GM12873 (cell line): ENCODE data around the gene HSBP1.

Experiments
- TF ChIP-seq, protein P1 (sequence below): IDR thresholded peaks from 2 replicates; pipeline ENCODE4 v1.5.1; 2012; ENCODE audit warnings: low read depth, mild to moderate bottlenecking, moderate library complexity, low read length, control low read depth; ENCODE audit not compliant: insufficient read depth; ENCODE audit errors: missing control alignments

The HSBP1 gene

DNA sequence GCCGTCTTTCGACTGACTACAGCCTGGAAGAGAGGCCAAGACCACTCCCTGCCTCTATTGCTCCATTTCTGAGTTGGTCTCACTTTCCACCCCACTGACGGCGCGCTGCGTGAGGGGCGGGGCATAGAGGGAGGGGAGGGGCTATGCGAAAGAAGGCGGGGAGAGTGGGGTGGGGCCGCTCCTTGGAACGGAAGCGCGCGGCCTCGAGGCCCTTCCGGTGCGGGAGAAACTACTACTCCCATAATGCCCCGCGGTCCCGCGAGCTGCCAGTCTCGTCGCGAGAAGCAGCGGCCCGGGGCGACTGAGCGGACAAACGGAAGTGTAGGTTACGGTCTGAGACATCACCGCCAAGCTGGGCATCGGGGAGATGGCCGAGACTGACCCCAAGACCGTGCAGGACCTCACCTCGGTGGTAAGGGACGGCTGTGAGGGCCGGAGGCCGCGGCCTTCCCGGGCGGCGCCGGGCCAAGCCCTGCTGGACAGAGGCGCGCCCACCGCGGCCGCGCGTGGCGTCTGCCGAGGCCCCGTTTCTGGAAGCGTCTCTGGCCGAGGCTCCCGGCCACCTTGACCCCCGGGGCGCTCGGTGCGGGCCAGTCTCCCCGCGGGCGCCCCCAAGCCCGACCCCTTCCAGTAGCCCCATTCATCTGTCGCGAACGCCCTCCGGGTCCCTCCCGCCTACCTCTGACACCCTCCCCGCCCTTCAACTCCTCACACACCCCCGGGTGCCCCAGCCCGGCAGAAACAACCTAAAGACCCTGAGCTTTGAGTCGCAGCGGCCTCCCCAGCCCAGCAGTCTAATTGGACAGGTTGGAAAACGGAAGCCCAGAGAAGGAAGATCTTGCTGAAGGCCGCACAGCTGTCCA lies at the start of gene HSBP1:
TSS of gene HSBP1 (plus strand) at position 269 of the 863 bp plus-strand sequence. CDS start at position 368, 99 bp downstream.
- TF ChIP-seq, protein P1, sequence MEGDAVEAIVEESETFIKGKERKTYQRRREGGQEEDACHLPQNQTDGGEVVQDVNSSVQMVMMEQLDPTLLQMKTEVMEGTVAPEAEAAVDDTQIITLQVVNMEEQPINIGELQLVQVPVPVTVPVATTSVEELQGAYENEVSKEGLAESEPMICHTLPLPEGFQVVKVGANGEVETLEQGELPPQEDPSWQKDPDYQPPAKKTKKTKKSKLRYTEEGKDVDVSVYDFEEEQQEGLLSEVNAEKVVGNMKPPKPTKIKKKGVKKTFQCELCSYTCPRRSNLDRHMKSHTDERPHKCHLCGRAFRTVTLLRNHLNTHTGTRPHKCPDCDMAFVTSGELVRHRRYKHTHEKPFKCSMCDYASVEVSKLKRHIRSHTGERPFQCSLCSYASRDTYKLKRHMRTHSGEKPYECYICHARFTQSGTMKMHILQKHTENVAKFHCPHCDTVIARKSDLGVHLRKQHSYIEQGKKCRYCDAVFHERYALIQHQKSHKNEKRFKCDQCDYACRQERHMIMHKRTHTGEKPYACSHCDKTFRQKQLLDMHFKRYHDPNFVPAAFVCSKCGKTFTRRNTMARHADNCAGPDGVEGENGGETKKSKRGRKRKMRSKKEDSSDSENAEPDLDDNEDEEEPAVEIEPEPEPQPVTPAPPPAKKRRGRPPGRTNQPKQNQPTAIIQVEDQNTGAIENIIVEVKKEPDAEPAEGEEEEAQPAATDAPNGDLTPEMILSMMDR: no peak

DNA sequence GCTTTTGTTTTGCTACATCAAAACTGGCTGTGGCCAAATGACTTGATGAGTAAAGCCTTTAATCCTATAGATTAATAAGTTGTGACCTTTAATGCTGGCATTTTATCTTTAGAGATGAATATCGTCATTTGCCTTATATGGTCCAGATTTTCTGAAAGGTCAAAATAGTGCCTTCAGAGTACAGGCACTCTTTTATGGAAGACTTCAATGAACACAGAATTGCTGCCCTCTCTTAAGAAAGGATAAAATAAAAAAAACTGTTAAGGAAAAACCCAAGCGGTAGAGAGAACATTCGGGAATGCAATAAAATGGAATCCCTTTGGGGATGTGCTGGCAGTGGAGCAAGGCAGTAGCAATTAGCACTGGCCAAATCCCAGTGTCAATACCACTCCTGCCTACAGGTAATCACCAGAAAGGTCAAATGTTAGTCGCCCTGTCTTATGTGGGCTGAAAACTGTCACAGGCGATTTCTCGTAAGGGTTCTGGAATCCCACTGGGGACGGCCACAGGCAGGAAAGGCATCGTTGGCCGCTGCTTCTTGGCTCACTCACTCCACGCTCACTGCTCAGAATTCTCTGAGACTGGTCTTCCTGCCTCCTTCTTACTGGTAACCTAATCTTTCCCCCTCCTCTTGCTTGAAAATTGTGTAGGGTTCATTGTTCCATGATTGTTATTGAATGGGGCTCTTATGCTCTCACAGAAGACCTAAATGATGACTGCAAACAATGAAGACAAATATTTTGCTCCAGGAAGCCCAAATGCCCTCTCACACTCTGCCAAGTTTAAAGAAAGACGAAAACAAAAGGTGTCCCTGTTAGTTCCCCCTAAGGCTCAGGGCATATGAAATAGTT lies 45.4 kb upstream of the HSBP1 start:
- TF ChIP-seq, protein P1: no peak

DNA sequence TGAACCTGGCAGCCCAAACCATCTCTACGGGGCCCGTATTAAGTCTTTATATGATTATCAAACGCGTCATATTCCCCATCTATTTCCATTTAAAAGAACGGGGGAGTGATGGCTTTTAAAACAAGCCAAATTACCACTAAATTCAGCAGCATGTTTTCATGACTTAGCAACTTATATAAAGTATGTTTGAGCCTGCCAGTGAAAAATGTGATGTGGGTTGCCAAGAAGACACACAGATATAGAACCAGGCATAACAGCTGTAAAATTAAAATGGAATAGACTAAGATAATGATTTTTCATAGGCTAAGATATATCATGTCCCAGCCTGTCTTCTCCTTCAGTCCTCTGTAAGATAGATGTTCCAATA lies 44.8 kb upstream of the HSBP1 start:
- TF ChIP-seq, protein P1: no peak

DNA sequence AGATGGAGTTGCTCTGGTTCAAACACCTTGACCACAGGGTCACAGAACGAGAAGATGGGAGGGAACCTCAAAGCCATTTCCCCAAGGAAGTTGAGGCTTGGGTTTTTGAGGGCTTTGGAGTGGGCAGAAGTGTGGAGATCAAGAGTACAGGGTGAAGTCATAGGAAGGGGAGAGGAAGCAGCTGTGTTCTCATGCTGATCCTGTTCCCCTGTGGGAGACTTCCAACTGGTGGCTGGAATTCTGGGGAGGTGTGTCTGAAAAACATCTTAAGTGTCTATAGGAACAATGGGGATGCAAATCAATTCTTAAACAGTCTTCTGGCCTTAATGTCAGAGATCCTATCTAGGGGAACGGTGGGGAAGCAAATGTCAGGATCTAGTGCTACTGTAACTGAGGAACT lies 38.8 kb upstream of the HSBP1 start:
- TF ChIP-seq, protein P1: no peak

DNA sequence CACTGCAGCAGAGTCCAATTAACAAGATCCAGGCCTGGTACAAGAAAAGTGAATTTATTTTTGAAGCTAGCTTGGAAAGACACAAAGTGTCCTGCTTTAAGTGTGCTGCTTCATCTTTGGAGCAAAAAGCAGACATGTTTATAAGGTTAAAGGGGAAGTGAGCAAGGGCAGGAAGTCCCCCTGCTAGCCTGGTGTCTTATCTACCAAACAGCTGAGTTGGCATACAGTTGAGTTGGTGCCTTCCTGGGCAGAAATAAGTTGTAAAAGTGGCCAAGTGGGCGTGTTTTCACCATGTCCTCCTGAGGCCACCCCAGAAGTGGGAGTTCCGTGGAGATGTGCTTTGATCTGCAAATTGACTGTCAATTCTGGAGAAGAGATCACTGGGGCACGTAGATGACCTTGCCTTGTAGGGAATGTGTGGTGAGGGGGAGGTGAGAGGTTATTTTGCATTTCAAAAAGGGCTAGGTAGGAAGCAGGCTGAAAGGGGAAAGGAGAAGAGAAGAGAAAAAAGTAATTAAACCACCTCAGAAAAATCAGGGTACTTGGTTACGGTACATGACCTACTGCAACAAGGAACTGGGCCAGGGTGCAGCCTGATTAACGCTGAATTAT lies 38.3 kb upstream of the HSBP1 start:
- TF ChIP-seq, protein P1: no peak

DNA sequence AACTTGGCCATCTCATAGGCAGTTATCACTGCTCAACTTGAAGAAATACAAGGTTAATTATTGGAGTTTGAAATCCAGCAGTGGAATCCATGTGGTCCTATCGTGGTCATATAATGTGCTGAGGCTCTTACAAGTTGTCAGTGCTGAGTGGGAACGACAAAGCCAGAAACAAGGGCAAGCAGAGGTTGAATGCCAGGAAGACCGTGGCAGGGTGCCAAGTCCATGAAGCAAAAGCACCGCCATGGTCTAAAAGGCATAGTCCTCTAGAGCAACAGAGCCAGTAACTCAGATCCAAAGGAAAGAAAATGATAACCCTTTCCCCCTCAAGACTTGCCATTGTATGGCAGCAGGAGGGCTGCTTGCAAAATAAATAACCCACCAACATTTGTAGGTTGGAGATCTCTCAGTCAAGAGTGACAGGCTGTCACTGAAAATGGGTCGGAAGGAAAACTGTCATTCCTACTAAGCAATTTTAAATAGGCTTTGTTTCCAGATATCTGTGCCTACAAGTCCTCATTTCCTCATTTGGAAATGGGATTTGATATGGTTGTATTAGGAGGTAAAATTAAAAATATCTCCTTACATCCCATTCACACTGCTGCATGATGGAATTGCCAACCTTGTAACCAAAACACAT lies 36.4 kb upstream of the HSBP1 start:
- TF ChIP-seq, protein P1: no peak
